CD14-positive monocyte (primary cell): ENCODE data around the gene CNTNAP2. TPM values are rescaled to one million over a fixed set of nuclear protein-coding genes. Genes with fewer than 3 reads are reported as not detected.
A peak's percentile ranks its signal among the peaks of the same experiment; 100 is the strongest.

Experiments
- DNase-seq, 3 donors: peaks; one replicate each; pipeline ENCODE4 v3.0.0-alpha.2; 2011 to 2022
- H2AFZ ChIP-seq: 2 replicates; pipeline ENCODE4 v1.6.0; 2012; ENCODE audit warnings: mild to moderate bottlenecking, low read depth, low read length, inconsistent platforms; ENCODE audit not compliant: insufficient read depth, poor library complexity, severe bottlenecking
- H3K27ac ChIP-seq, 2 donors: 1 replicate in 1 of 2; 2 replicates in 1 of 2; pipeline ENCODE4 v1.5.1; 2012 to 2013; ENCODE audit warnings: low read length in 2 of 2, control low read depth in 1 of 2, inconsistent platforms in 1 of 2, low read depth in 1 of 2, mild to moderate bottlenecking in 1 of 2
- H3K27me3 ChIP-seq, 2 donors: one replicate each; pipeline versions ENCODE4 v1.6.0 to v1.6.1; 2011 to 2013; ENCODE audit warnings: low read length in 2 of 2; ENCODE audit not compliant: control insufficient read depth in 2 of 2, insufficient read depth in 2 of 2
- H3K36me3 ChIP-seq, 2 donors: replicated peaks in 1 of 2; 1 replicate in 1 of 2; 2 replicates in 1 of 2; pipeline versions ENCODE4 v1.5.1 to v1.6.1; 2012 to 2013; ENCODE audit warnings: low read length in 2 of 2, control low read depth in 1 of 2, inconsistent platforms in 1 of 2, mild to moderate bottlenecking in 1 of 2; ENCODE audit not compliant: insufficient read depth in 2 of 2, control insufficient read depth in 1 of 2
- H3K4me1 ChIP-seq, 2 donors: 1 replicate in 1 of 2; 2 replicates in 1 of 2; pipeline versions ENCODE4 v1.5.1 to v1.6.1; 2012 to 2013; ENCODE audit warnings: low read length in 2 of 2, control low read depth in 1 of 2, inconsistent platforms in 1 of 2, mild to moderate bottlenecking in 1 of 2, moderate library complexity in 1 of 2; ENCODE audit not compliant: insufficient read depth in 2 of 2, control insufficient read depth in 1 of 2
- H3K4me2 ChIP-seq: replicated peaks from 2 replicates; pipeline ENCODE3; 2012; ENCODE audit warnings: low read length, moderate library complexity, mild to moderate bottlenecking; ENCODE audit not compliant: poor library complexity, severe bottlenecking; ENCODE audit errors: extremely low read depth
- H3K4me3 ChIP-seq, 3 experiments: fragments of 200-600 bp in 1 of 3; sonication (generic) in 1 of 3; replicated peaks in 1 of 3; 1 replicate in 2 of 3; 2 replicates in 1 of 3; pipeline ENCODE4 v1.5.1; 2011 to 2013; ENCODE audit warnings: low read length in 3 of 3, mild to moderate bottlenecking in 3 of 3, control low read depth in 2 of 3, low read depth in 2 of 3, inconsistent platforms in 1 of 3, moderate library complexity in 1 of 3
- H3K79me2 ChIP-seq: 2 replicates; pipeline ENCODE4 v1.6.0; 2012; ENCODE audit warnings: mild to moderate bottlenecking, control low read depth, inconsistent platforms, low read length, moderate library complexity; ENCODE audit not compliant: insufficient read depth
- H3K9ac ChIP-seq: 2 replicates; pipeline ENCODE4 v1.6.0; 2017; ENCODE audit warnings: low read length, mild to moderate bottlenecking; ENCODE audit not compliant: insufficient read depth, poor library complexity, severe bottlenecking
- H3K9me3 ChIP-seq, 2 donors: replicated peaks in 1 of 2; 1 replicate in 1 of 2; 2 replicates in 1 of 2; pipeline versions ENCODE4 v1.5.1 to v1.6.1; 2012 to 2013; ENCODE audit warnings: low read length in 2 of 2, control low read depth in 1 of 2; ENCODE audit not compliant: control insufficient read depth in 1 of 2, insufficient read depth in 1 of 2
- H4K20me1 ChIP-seq: 2 replicates; pipeline ENCODE4 v1.6.0; 2012; ENCODE audit warnings: mild to moderate bottlenecking, low read length, control low read depth, moderate library complexity; ENCODE audit not compliant: insufficient read depth
- H3K27ac Mint-ChIP-seq, 7 donors: one replicate each; pipeline ENCODE4 v1.8.0; 2020; ENCODE audit warnings: mild to moderate bottlenecking in 7 of 7, mixed read lengths in 7 of 7, moderate library complexity in 6 of 7, inconsistent platforms in 2 of 7
- H3K27me3 Mint-ChIP-seq, 3 donors: one replicate each; pipeline ENCODE4 v1.8.0; 2021 to 2022; ENCODE audit warnings: low read depth in 3 of 3, mild to moderate bottlenecking in 3 of 3, mixed read lengths in 3 of 3, moderate library complexity in 3 of 3, inconsistent platforms in 1 of 3
- H3K36me3 Mint-ChIP-seq, 2 donors: one replicate each; pipeline ENCODE4 v1.8.0; 2020; ENCODE audit warnings: mixed read lengths in 2 of 2, inconsistent platforms in 1 of 2, mild to moderate bottlenecking in 1 of 2
- H3K4me1 Mint-ChIP-seq: one replicate; pipeline ENCODE4 v1.8.0; 2020; ENCODE audit warnings: mild to moderate bottlenecking, mixed read lengths
- H3K4me3 Mint-ChIP-seq, 2 donors: one replicate each; pipeline ENCODE4 v1.8.0; 2020; ENCODE audit warnings: mild to moderate bottlenecking in 2 of 2, mixed read lengths in 2 of 2, moderate library complexity in 1 of 2
- H3K9me3 Mint-ChIP-seq, 7 donors: one replicate each; pipeline ENCODE4 v1.8.0; 2020 to 2022; ENCODE audit warnings: mixed read lengths in 7 of 7, mild to moderate bottlenecking in 6 of 7, moderate library complexity in 6 of 7, inconsistent platforms in 2 of 7
- CTCF ChIP-seq: fragments of 200-600 bp; IDR thresholded peaks from one replicate; pipeline ENCODE4 v1.8.0; 2022; ENCODE audit warnings: antibody characterized with exemption, mild to moderate bottlenecking
- WGBS: methylation state at CpG from one replicate; pipeline ENCODE4 v1.1.5; 2013; ENCODE audit warnings: missing lambda C conversion rate; ENCODE audit not compliant: insufficient coverage; 5-methylcytosine and 5-hydroxymethylcytosine counted together
- intact Hi-C, 2 donors: fragments of 100-400 bp; cut with micrococcal nuclease; formaldehyde crosslinking; loops; one replicate each; pipeline versions ENCODE4 v1.15.0 to v1.15.1; 2023
- polyA plus RNA-seq, 3 donors: library from polyadenylated mRNA; depleted of rRNA in 1 of 3; unstranded in 2 of 3; stranded (reverse) in 1 of 3; fragments of 300-500 nt in 2 of 3; fragments of >200 nt in 1 of 3; fragmentation: Illumina TruSeq in 2 of 3; gene quantifications; 1 replicate in 2 of 3; 2 replicates in 1 of 3; pipeline ENCODE4 v1.2.3, GENCODE V29; 2012 to 2021

Gene CNTNAP2
- polyA plus RNA-seq, 3 donors, result 0.01 TPM; not detected in 2

GRCh38 chr7:148241700-148242293 lies 2125.2 kb downstream of the CNTNAP2 start:
- Histone ChIP-seq H3K4me3 (no peak overlapping the region), H3K4me2 (no peak overlapping the region), H3K27ac (no peak overlapping the region), H3K9ac (no peak overlapping the region), H3K36me3 (no peaks in the 10 kb centered on the region), H4K20me1 (no peaks in the 10 kb centered on the region), H3K9me3 (no peaks in the 10 kb centered on the region), H3K79me2 (no peaks in the 10 kb centered on the region), H3K4me1 (no peaks in the 10 kb centered on the region), H3K27me3 (no peaks in the 10 kb centered on the region), H2AFZ (no peak overlapping the region)
- no peak for TF ChIP-seq CTCF
- WGBS, result no CpG with 5 or more reads among the region's 3 CpGs
- Mint-ChIP-seq H3K4me1 (peaks cover 5% of the 10 kb centered on the region), H3K36me3 (no peaks in the 10 kb centered on the region), H3K27ac (no peak overlapping the region), H3K4me3 (peak overlapping the region in 1 of 2 donors; percentile 8), H3K27me3 (peaks cover 0 to 4% (median 4%) of the 10 kb centered on the region in 3 donors), H3K9me3 (no peaks in the 10 kb centered on the region)
- no peak for DNase-seq
- intact Hi-C loops, result no loop called here

GRCh38 chr7:148242294-148242821 lies 2125.8 kb downstream of the CNTNAP2 start:
- peaks cover 0 to 3% (median 3%) of the 10 kb centered on the region in 3 donors for H3K27me3 Mint-ChIP-seq
- TF ChIP-seq CTCF, result peak; percentile 87
- intact Hi-C loops, result no loop called here
- no peak overlapping the region for H3K27ac Mint-ChIP-seq
- H3K9me3 ChIP-seq, result no peaks in the 10 kb centered on the region
- DNase-seq, result no peak
- H3K36me3 ChIP-seq, result no peaks in the 10 kb centered on the region
- peak overlapping the region in 1 of 2 donors; percentile 8 for H3K4me3 Mint-ChIP-seq
- H3K27ac ChIP-seq, result no peak overlapping the region
- peaks cover 5% of the 10 kb centered on the region for H3K4me1 Mint-ChIP-seq
- no peak overlapping the region for H3K4me3 ChIP-seq
- 25% methylated on average over 16 of the region's 17 CpGs for WGBS
- H3K36me3 Mint-ChIP-seq, result no peaks in the 10 kb centered on the region
- H3K79me2 ChIP-seq, result no peaks in the 10 kb centered on the region
- H4K20me1 ChIP-seq, result no peaks in the 10 kb centered on the region
- H3K9ac ChIP-seq, result no peak overlapping the region
- H3K9me3 Mint-ChIP-seq, result no peaks in the 10 kb centered on the region
- H3K27me3 ChIP-seq, result no peaks in the 10 kb centered on the region
- H3K4me1 ChIP-seq, result no peaks in the 10 kb centered on the region
- no peak overlapping the region for H2AFZ ChIP-seq
- H3K4me2 ChIP-seq, result no peak overlapping the region
